ENCODE data around the gene LPAR3.

DNA sequence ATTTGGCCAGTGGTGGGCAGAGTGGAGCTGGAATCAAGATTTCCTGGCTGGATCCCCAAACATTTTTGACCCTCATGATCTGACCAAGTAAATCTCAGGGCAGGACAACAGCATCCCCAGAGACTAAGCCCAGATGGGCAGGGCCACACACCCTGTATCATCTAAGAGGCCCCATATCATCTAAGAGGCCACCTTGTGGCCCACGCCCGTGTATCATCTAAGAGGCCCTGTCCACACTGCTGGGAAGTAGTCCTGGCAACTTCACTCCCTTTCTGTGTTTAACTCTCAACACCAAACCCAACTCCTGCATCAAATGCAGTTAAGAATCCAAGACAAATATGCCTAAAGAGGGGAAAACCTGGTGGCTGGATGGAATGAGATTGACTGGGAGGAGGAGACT, 121.1 kb downstream of the LPAR3 start:
- TF ChIP-seq, protein P1, sequence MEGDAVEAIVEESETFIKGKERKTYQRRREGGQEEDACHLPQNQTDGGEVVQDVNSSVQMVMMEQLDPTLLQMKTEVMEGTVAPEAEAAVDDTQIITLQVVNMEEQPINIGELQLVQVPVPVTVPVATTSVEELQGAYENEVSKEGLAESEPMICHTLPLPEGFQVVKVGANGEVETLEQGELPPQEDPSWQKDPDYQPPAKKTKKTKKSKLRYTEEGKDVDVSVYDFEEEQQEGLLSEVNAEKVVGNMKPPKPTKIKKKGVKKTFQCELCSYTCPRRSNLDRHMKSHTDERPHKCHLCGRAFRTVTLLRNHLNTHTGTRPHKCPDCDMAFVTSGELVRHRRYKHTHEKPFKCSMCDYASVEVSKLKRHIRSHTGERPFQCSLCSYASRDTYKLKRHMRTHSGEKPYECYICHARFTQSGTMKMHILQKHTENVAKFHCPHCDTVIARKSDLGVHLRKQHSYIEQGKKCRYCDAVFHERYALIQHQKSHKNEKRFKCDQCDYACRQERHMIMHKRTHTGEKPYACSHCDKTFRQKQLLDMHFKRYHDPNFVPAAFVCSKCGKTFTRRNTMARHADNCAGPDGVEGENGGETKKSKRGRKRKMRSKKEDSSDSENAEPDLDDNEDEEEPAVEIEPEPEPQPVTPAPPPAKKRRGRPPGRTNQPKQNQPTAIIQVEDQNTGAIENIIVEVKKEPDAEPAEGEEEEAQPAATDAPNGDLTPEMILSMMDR (IDR thresholded peaks at IDR 0.05): no peak
- TF ChIP-seq ZFX (IDR thresholded peaks at IDR 0.05; ENCODE audit: borderline replicate concordance): no peak

Measured in 22Rv1 (cell line).